Hematopoietic multipotent progenitor cell treated with erythropoietin and hydrocortisone succinate and interleukin-3 and kit ligand, for 17 days (in vitro differentiated cells): ENCODE results near the gene ELMOD3.
A peak's percentile ranks its signal among the peaks of the same experiment; 100 is the strongest.
"Not testable (repeated sequence)": the region's sequence is repeated elsewhere in the genome, so short reads cannot be mapped to it uniquely, and the experiment has no call there.

Experiments
- DNase-seq: peaks from one replicate; pipeline ENCODE4 v3.0.0-alpha.2; 2015; ENCODE audit warnings: low spot score

Gene ELMOD3

DNA sequence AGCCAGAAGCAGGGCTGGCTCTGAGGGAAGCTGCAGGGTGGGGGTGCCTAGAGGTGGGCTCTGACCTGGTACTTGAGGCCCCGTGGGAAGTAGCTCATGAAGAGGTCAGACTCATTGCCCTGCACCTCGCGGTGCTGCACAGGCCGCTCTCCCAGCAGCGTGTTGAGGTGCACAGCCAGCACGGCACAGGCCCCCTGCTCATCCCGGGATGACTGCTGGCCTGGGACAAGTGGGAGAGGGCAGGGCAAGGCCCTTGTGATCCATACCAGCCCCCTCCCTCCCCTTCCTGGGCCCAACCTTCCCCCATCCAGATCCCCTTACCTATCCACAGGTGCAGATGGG is 46.9 kb downstream of the ELMOD3 start:
- DNase-seq, result no peak

- no peak for DNase-seq
Measured at GRCh38 chr2:85401844-85402243, 47.3 kb downstream of the ELMOD3 start.

DNA sequence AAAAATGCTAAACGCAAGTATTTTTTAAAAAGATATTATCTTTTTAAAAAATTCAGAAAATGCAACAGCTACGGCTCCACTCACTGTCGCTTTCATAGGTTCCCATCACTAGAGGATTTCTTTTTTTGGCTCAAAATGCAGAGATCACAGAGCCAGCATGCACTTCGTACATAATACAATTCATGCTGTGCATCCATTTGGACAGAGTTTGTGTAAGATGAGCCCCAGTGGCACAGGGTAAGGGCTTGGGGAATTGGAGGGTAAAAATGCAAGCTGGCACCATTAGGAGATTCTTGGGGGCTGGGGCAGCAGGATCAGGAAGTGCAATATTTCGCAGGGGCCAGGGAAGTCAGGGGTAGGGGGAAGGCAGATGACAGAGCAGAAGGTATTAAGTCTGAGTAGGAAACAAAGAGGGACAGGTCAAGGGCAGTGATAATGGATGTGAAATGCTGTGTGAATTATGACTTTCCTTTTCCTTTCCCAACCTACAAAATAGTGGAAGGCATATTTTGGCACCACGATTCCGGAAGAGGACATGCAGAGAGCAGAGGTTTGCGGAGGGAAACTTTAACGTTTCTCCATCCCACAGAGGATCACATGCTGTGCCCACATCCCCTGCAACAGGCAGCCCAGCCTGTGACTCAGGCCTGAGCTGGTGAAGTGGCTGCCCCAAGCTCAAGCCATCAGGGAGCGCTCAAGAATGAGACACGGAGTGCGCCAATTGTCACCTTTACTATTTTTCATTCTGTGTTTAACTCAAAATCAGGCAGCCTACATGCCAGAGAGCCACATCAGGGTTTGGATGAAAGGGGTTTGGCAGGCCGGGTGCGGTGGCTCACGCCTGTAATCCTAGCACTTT is 50.9 kb downstream of the ELMOD3 start:
- no peak for DNase-seq

- DNase-seq, result peak; percentile 17
Measured at GRCh38 chr2:85409845-85410583, 55.4 kb downstream of the ELMOD3 start, which contains the start of gene CAPG. Gene CAPG (minus strand): TSS chr2:85410366. CDS start chr2:85402145, 8,221 bp downstream.

DNA sequence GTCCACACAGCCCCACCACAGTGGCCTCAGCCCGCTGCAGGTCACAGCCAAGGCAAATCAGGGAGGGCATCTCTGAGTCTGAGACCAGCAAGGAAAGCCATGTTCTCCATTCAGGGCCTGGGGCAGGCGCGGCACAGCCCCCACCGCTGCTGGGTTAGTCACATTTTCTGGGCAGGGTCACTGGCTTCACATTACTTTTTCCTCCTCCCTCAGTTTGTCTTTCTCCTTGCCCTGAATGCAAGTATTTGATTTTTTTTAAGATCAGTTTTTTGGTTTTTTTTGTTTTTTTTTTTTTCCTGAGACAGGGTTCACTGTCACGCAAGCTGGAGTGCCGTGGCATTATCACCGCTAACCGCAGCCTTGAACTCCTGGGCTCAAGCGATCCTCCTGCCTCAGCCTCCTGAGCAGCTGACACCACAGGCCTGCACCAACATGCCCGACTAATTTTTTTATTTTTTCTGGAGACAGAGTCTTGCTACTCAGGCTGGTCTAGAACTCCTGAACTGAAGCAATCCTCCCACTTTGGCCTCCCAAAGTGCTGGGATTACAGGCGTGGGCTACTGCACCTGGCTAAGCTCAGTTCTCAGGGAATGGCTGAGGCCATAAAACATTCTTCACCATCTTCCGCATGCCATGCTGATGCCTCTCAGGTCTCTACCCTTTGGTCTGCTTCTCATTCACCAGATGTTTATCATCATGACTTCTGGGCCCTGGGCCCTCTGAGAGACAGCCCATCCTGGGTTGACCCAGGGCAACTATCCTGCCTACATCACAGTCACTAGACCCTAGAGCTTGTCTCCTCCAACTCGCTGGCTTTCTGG is 56.2 kb downstream of the ELMOD3 start:
- DNase-seq, result no peak

DNA sequence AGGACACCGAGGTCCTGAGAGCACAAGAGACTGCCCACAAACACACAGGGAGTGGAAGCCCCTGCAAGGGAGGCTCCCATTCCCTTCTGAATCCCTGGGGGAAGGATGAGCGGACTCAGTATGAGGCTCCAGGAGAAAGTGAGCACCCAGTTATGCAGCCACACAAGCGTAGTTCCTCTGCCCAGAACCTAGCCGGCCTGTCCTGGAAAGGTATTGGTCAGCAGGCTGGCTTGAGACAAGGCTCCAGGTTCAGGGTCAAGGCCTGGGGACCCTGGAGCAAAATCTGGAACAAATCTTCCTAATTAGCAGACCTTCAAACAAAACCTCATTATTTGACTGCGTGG is 56.8 kb downstream of the ELMOD3 start:
- DNase-seq, result no peak

DNA sequence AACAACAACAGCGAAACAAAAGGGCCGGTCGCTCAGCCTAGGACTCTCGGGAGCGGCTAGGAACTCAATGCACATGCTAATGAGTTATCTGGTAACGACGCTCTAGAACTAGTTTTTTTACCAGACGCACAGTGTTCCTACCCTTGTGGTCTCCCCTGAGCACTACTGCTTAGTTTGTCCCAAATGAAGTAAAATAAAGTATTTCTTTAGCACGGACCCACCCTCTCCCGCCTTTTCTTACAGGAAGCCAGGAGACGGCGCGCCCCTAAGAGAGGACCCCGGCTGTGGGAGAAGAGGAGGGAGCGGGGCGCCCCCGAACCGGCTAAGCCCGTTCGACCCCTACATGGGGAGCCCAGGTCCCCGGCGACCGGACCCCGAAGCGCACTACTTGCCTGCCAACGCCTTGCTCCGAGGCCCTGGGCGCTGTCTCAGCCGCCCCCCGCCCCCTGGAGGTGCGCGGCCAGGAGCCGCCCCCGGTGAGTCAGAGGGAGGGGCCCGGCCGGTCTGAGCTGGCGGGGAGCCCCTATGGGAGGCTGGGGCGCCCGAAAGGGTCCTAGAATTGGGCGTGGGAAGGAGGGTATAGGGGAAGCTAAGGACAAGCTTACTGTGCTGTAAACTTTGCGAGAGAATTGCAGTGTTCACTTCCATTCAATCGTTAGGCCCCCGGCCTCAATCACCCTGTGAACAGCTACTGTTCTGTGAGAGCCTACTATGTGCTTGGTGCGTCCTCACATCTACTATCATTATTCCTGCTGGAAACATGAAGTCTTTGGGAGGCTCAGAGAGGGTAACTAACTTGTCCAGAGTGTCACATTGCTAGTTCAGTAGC is 59.2 kb downstream of the ELMOD3 start:
- no peak for DNase-seq

- not testable (repeated sequence) for DNase-seq
Measured at GRCh38 chr2:85414421-85414759, 59.8 kb downstream of the ELMOD3 start.

DNA sequence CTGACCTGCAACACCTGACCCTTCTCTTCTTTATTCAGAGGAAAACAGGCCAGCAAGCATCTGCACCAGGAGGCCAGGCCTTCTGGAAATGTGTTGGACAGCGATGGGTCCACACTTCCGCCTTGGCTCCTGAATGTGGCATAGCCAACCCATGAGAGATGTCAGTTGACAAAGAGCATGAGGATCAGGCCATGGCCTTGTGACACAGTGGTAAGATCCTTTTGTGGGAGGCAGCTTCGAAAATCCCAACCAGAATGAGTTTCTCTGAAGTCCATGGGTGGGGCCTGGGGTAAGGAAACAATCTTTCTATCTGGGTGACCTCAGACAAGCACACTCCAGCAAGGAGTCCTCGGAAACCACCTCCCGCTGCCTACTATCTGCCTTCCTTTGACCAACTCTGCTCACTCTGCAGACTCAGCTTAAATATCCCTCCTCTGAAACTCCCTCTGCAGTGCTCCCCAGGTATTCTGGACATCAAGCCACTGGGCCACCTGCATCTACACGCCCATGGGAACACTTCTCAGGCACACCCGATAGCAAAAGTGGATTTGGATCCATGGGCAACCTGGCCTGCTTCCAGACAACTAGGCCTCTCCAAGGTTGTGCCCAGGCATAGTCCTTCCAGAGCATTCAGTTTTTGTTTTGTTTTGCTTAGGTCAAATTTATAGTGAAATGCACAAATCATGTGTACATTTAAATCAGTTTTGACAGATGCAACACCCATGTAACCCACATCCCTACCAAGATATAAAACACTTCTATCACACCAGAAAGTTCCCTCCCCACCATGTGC is 60.4 kb downstream of the ELMOD3 start:
- DNase-seq, result no peak

- no peak for DNase-seq
Measured at GRCh38 chr2:85415980-85416650, 61.5 kb downstream of the ELMOD3 start.

- DNase-seq, result peak; percentile 87
Measured at GRCh38 chr2:85418132-85419008, 63.8 kb downstream of the ELMOD3 start, which contains the start of gene SH2D6. Gene SH2D6 (plus strand): TSS chr2:85418714. CDS start chr2:85429466, 10,752 bp downstream.

DNA sequence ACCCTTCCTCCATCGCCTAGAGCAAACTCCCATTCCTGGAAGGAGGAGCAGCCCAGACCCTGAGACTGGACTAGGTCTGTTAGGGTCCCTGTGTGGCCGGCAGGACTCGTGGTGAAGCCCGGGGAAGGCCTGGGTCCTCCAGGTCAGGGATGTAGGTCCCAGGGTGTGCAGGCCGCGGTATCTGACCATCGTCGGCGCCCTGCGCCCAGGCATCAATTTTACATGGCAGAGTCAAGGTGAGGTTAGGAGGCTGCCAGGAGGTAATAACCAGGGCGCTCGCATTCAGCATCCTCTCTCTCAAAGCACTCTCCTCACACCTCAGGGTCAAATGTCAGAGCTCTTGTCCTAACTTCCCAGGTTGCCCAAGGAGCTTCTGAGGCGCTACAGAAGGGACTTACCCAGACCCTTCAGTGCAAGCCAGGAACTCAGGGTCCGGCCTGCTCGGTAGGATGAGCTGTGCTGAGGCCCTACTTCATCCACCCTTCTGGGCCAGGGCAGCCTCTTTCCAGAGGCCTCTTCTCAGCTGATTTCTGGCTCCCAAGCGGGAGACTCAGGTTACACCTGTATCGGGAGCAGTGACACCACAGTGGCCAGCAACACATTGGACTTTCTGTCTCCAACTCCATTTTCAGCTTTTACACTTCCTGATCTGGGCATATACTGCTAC is 64.6 kb downstream of the ELMOD3 start:
- DNase-seq, result no peak

DNA sequence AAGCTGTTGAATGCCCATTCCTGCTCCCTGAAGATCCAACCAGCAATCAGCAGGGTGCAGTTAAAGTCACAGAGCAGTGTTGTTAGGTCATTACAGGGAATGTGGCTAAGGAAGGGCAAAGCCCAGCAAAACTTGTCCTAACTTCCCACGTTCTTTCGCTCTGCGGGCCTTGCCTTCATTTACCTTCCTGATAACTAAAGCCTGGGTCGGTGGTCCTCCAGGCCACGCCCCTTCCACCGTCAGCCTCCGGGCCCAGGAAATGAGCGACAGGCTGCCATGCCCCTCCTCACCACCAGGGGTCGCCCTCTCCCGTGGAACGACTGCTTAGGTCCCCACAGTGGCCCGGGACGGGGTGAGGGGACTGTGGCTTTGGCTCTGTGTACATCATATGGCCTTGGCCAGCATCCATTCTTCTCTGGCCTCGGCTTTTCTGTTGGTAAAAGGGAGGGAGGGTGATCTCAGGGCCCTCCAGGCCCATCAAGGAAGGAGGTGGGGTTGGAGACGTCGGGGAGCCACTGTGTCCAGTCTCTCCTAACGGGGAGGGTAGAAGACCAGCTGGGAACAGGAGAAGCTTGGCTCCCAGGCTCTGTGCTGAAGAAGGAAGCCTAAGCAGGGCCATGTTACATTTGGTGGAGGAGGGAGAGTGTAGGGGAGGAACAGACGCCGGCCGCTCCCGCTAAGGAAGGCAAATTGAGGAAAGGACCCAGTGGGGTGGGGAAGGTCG is 66.1 kb downstream of the ELMOD3 start:
- DNase-seq, result peak; percentile 87

DNA sequence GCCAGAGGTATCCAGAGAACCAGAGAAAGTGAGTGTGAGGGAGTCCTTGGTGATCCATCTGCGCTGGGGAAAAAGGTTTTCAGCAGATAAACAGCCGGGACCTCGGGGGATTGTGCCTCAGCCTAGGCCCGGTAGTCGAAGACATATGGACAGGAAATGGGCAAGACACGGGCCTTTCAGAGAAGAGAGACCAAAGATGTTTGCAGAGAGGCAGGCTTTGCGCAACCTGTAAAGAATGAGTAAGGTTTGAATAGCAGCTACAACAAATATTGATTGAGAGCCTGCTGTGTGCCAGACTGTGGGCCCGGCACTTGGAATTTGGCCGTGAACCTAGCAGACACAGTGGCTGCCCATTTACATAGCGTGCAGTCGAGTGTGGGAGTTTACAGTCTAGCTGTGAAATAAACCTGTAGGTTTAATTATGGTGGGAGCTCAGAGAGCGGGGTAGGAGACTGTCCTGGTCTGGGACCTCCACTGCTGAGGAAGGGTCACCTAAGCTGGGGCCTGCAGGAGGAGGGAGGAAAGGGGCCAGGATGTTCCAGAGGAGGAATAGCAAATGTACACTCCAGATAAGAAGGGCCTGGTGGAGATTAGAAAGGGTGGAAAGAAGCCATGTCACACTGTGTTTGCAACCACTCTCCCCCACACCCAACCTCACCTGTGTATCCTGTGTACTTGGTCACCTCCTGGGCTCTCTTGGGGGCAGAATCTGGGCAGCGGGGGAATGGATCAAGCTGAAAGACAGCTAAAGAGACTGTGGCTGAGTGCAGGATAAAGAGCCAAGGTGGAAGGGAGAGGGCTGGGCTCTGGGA is 66.9 kb downstream of the ELMOD3 start:
- DNase-seq, result peak; percentile 17

DNA sequence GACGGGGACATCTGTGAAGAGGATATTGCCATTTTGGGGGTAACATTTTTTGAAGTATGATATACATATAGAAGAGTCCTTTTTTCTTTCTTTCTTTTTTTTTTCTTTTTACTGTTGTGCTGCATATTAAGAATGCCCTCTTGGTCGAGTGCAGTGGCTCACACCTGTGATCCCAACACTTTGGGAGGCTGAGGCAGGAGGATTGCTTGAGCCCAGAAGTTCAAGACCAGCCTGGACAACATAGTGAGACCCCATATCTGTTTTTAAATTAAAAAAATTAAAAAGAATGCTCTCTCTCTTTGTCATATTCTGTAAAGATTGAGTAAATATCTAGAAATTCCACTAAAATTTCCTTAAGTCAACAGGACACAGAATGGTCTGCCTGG is 67.5 kb downstream of the ELMOD3 start:
- no peak for DNase-seq

DNA sequence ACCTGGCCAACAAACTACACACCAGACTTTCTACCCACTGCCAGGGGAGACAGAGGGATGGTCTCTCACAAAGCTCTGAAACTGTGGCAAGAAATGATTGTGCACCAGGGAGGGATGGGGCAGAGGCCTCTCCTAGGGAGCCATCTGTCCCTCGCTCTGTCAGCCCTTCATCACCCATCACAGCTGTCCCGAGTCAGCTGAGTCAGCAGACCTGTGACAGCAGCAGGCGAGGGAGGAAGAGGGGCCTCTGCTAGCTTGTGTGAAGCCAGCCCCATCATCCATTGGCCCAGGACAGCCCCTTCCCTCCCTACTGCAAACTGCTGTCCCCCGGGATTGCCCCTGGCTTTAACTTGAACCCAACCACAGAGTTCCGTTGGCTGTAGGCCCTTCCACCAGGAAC is 69.0 kb downstream of the ELMOD3 start:
- DNase-seq, result no peak

- no peak for DNase-seq
Measured at GRCh38 chr2:85425588-85425987, 71.0 kb downstream of the ELMOD3 start.
